Measurements from ENCODE around the gene ZNF530.

ZNF530 gene

GRCh38 chr19:57651654-57651996 lies 51.9 kb downstream of the ZNF530 start:
- DNase-seq (ENCODE audit: low spot score), result no peak
- TF ChIP-seq CTCF (IDR thresholded peaks at IDR 0.05; ENCODE audit: extremely low read depth, insufficient read depth, missing control alignments), result no peak
- in situ Hi-C loops (cut with MboI; ENCODE audit: low pct_unique_long_range_greater_than_20kb, low sequenced_read_pairs, unreplicated experiment), result no loop called here

- in situ Hi-C loops (cut with MboI; ENCODE audit: low pct_unique_long_range_greater_than_20kb, low sequenced_read_pairs, unreplicated experiment), result no loop called here
- DNase-seq (ENCODE audit: low spot score), result no peak
- TF ChIP-seq CTCF (IDR thresholded peaks at IDR 0.05; ENCODE audit: extremely low read depth, insufficient read depth, missing control alignments), result no peak
Observed at GRCh38 chr19:57653689-57654088, 54.0 kb downstream of the ZNF530 start.

GRCh38 chr19:57655443-57655842 lies 55.8 kb downstream of the ZNF530 start:
- no peak for DNase-seq (ENCODE audit: low spot score)
- in situ Hi-C loops (cut with MboI; ENCODE audit: low pct_unique_long_range_greater_than_20kb, low sequenced_read_pairs, unreplicated experiment), result no loop called here
- no peak for TF ChIP-seq CTCF (IDR thresholded peaks at IDR 0.05; ENCODE audit: extremely low read depth, insufficient read depth, missing control alignments)

- in situ Hi-C loops (cut with MboI; ENCODE audit: low pct_unique_long_range_greater_than_20kb, low sequenced_read_pairs, unreplicated experiment), result no loop called here
- no peak for TF ChIP-seq CTCF (IDR thresholded peaks at IDR 0.05; ENCODE audit: extremely low read depth, insufficient read depth, missing control alignments)
- DNase-seq (ENCODE audit: low spot score), result no peak
Observed at GRCh38 chr19:57656346-57656745, 56.7 kb downstream of the ZNF530 start.
